Neural progenitor cell (in vitro differentiated cells): Measurements from ENCODE around the gene DCTN4. TPM values are rescaled to one million over a fixed set of nuclear protein-coding genes. Genes with fewer than 3 reads are reported as not detected.
"Not testable (repeated sequence)": the region's sequence is repeated elsewhere in the genome, so short reads cannot be mapped to it uniquely, and the experiment has no call there.

Experiments used
- DNase-seq: peaks from one replicate; pipeline ENCODE4 v3.0.0-alpha.2; 2016; ENCODE audit warnings: low spot score
- H2AFZ ChIP-seq: fragments of 200-600 bp; sonication (generic); replicated peaks from 2 replicates; pipeline ENCODE4 v1.6.1; 2016; ENCODE audit warnings: antibody characterized with exemption
- H3F3A ChIP-seq: fragments of 200-600 bp; sonication (generic); 2 replicates; pipeline ENCODE4 v1.6.1; 2016; ENCODE audit warnings: antibody characterized with exemption, low read depth
- H3K27ac ChIP-seq: fragments of 200-600 bp; sonication (generic); 2 replicates; pipeline ENCODE4 v1.5.1; 2016; ENCODE audit warnings: mild to moderate bottlenecking
- H3K27me3 ChIP-seq: fragments of 200-600 bp; sonication (generic); 2 replicates; pipeline ENCODE4 v1.6.1; 2016; ENCODE audit warnings: mild to moderate bottlenecking, moderate library complexity
- H3K36me3 ChIP-seq: fragments of 200-600 bp; sonication (generic); 2 replicates; pipeline ENCODE4 v1.5.1; 2016
- H3K4me1 ChIP-seq: fragments of 200-600 bp; sonication (generic); 2 replicates; pipeline ENCODE4 v1.6.1; 2016; ENCODE audit warnings: mixed run types
- H3K4me2 ChIP-seq: fragments of 200-600 bp; sonication (generic); 2 replicates; pipeline ENCODE4 v1.6.1; 2016
- H3K4me3 ChIP-seq: fragments of 200-600 bp; sonication (generic); 2 replicates; pipeline ENCODE4 v1.5.1; 2016
- H3K79me2 ChIP-seq: fragments of 200-600 bp; sonication (generic); 2 replicates; pipeline ENCODE4 v1.6.1; 2016; ENCODE audit warnings: low read depth
- H3K9ac ChIP-seq: fragments of 200-600 bp; sonication (generic); 2 replicates; pipeline ENCODE4 v1.6.1; 2016
- H3K9me3 ChIP-seq: fragments of 200-600 bp; sonication (generic); 2 replicates; pipeline ENCODE4 v1.5.1; 2016; ENCODE audit warnings: low read depth
- H4K20me1 ChIP-seq: fragments of 200-600 bp; sonication (generic); 2 replicates; pipeline ENCODE4 v1.6.1; 2016; ENCODE audit warnings: low read depth
- H3K27ac Mint-ChIP-seq: 3 replicates; pipeline ENCODE4 v1.8.0; 2021; ENCODE audit warnings: mixed read lengths
- H3K27me3 Mint-ChIP-seq: 2 replicates; pipeline ENCODE4 v1.8.0; 2022; ENCODE audit warnings: low read depth, mild to moderate bottlenecking, inconsistent platforms, moderate library complexity, mixed read lengths; ENCODE audit not compliant: insufficient read depth
- H3K36me3 Mint-ChIP-seq: 3 replicates; pipeline ENCODE4 v1.8.0; 2021; ENCODE audit warnings: mixed read lengths
- H3K4me1 Mint-ChIP-seq: 3 replicates; pipeline ENCODE4 v1.8.0; 2021; ENCODE audit warnings: mixed read lengths
- H3K4me3 Mint-ChIP-seq: 3 replicates; pipeline ENCODE4 v1.8.0; 2021; ENCODE audit warnings: mild to moderate bottlenecking, moderate library complexity, mixed read lengths
- H3K9me3 Mint-ChIP-seq: 3 replicates; pipeline ENCODE4 v1.8.0; 2020; ENCODE audit warnings: mixed read lengths
- CTCF ChIP-seq: fragments of 200-600 bp; sonication (generic); IDR thresholded peaks from 2 replicates; pipeline ENCODE4 v1.5.1; 2017; ENCODE audit warnings: antibody characterized with exemption, mild to moderate bottlenecking
- EZH2 ChIP-seq: fragments of 200-600 bp; sonication (generic); IDR thresholded peaks from 2 replicates; pipeline ENCODE4 v1.6.1; 2017; ENCODE audit warnings: antibody characterized with exemption, mild to moderate bottlenecking, moderate library complexity
- EZH2phosphoT487 ChIP-seq: fragments of 200-600 bp; sonication (generic); IDR thresholded peaks from 2 replicates; pipeline ENCODE4 v1.6.1; 2017; ENCODE audit warnings: antibody characterized with exemption
- total RNA-seq: library from RNA; depleted of rRNA; stranded (reverse); fragments of >200 nt; gene quantifications from 2 replicates; pipeline ENCODE4 v1.2.3, GENCODE V29; 2015; ENCODE audit warnings: low replicate concordance

Gene DCTN4
- total RNA-seq, 1 donor from 2014 or later: 65.8 TPM

GRCh38 chr5:150750469-150750868 is 8.3 kb downstream of the DCTN4 start:
- H3K4me2 ChIP-seq: no peak overlapping the region
- H3K36me3 ChIP-seq: peaks cover 20% of the 10 kb centered on the region
- TF ChIP-seq EZH2: no peak
- no peak for TF ChIP-seq CTCF
- TF ChIP-seq EZH2phosphoT487: no peak
- H3K4me3 ChIP-seq: no peak overlapping the region
- no peaks in the 10 kb centered on the region for H3K27me3 Mint-ChIP-seq
- no peaks in the 10 kb centered on the region for H4K20me1 ChIP-seq
- H3K9me3 Mint-ChIP-seq: peaks cover under 1% of the 10 kb centered on the region
- no peak for DNase-seq
- H3K27ac ChIP-seq: no peak overlapping the region
- H3K4me1 Mint-ChIP-seq: no peaks in the 10 kb centered on the region
- H3K9ac ChIP-seq: no peak overlapping the region
- peaks cover 25% of the 10 kb centered on the region for H3K36me3 Mint-ChIP-seq
- H3K27me3 ChIP-seq: no peaks in the 10 kb centered on the region
- peaks cover 14% of the 10 kb centered on the region for H3K79me2 ChIP-seq
- no peaks in the 10 kb centered on the region for H3K4me1 ChIP-seq
- no peak overlapping the region for H3K27ac Mint-ChIP-seq
- H2AFZ ChIP-seq: no peak overlapping the region
- no peaks in the 10 kb centered on the region for H3K9me3 ChIP-seq
- H3F3A ChIP-seq: peaks cover 12% of the 10 kb centered on the region
- H3K4me3 Mint-ChIP-seq: no peak overlapping the region

- H3K9ac ChIP-seq, H2AFZ ChIP-seq, H3K27ac Mint-ChIP-seq, H3K27me3 Mint-ChIP-seq, DNase-seq, H3K9me3 ChIP-seq, H3K4me1 Mint-ChIP-seq, H3K36me3 ChIP-seq, H3K9me3 Mint-ChIP-seq, H3K4me1 ChIP-seq, H3K4me3 ChIP-seq, H3K4me2 ChIP-seq, H3K4me3 Mint-ChIP-seq, H3K27me3 ChIP-seq, H4K20me1 ChIP-seq, H3K27ac ChIP-seq, H3F3A ChIP-seq: not testable (repeated sequence)
- peaks cover 16% of the 10 kb centered on the region for H3K79me2 ChIP-seq
- H3K36me3 Mint-ChIP-seq: peaks cover 36% of the 10 kb centered on the region
Observed at GRCh38 chr5:150743142-150743488, 15.7 kb downstream of the DCTN4 start.

- H3K4me3 Mint-ChIP-seq, H3K9ac ChIP-seq, H3K27me3 Mint-ChIP-seq, H3K9me3 Mint-ChIP-seq, DNase-seq, H3K4me2 ChIP-seq, H3K4me1 ChIP-seq, H3K27ac Mint-ChIP-seq, H3K4me1 Mint-ChIP-seq, H2AFZ ChIP-seq, H4K20me1 ChIP-seq, H3K27ac ChIP-seq, H3K36me3 ChIP-seq, H3K27me3 ChIP-seq, H3F3A ChIP-seq, H3K9me3 ChIP-seq, H3K4me3 ChIP-seq: not testable (repeated sequence)
- peaks cover 22% of the 10 kb centered on the region for H3K79me2 ChIP-seq
- peaks cover 39% of the 10 kb centered on the region for H3K36me3 Mint-ChIP-seq
Observed at GRCh38 chr5:150742455-150743141, 16.2 kb downstream of the DCTN4 start.

GRCh38 chr5:150740992-150741391 is 17.8 kb downstream of the DCTN4 start:
- H2AFZ ChIP-seq: no peak overlapping the region
- H3K36me3 ChIP-seq: no peaks in the 10 kb centered on the region
- Mint-ChIP-seq H3K4me3 (no peak overlapping the region), H3K27ac (no peak overlapping the region), H3K9me3 (peaks cover 14% of the 10 kb centered on the region), H3K27me3 (no peaks in the 10 kb centered on the region), H3K4me1 (no peaks in the 10 kb centered on the region), H3K36me3 (peaks cover 54% of the 10 kb centered on the region)
- TF ChIP-seq EZH2phosphoT487: no peak
- TF ChIP-seq EZH2: no peak
- no peak for TF ChIP-seq CTCF
- H3K4me1 ChIP-seq: no peaks in the 10 kb centered on the region
- H3K9ac ChIP-seq: no peak overlapping the region
- H3K9me3 ChIP-seq: no peaks in the 10 kb centered on the region
- no peak overlapping the region for H3K4me3 ChIP-seq
- H3F3A ChIP-seq: no peaks in the 10 kb centered on the region
- no peak overlapping the region for H3K4me2 ChIP-seq
- H3K27ac ChIP-seq: no peak overlapping the region
- peaks cover 36% of the 10 kb centered on the region for H3K79me2 ChIP-seq
- H4K20me1 ChIP-seq: no peaks in the 10 kb centered on the region
- no peak for DNase-seq
- H3K27me3 ChIP-seq: no peaks in the 10 kb centered on the region
